GM12865 (cell line): ENCODE data around the gene BMERB1.

Experiments
- DNase-seq: peaks from one replicate; pipeline ENCODE4 v3.0.0; 2010; ENCODE audit warnings: low read depth
- H3K4me3 ChIP-seq: 2 replicates; pipeline ENCODE4 v1.5.1; 2011; ENCODE audit warnings: mild to moderate bottlenecking, low read depth, low read length, control low read depth
- TF ChIP-seq, protein P1 (sequence below): IDR thresholded peaks from 2 replicates; pipeline ENCODE4 v1.5.1; 2011; ENCODE audit warnings: low read length, control low read depth, low read depth, inconsistent platforms; ENCODE audit not compliant: insufficient read depth; ENCODE audit errors: missing control alignments

The BMERB1 gene

DNA sequence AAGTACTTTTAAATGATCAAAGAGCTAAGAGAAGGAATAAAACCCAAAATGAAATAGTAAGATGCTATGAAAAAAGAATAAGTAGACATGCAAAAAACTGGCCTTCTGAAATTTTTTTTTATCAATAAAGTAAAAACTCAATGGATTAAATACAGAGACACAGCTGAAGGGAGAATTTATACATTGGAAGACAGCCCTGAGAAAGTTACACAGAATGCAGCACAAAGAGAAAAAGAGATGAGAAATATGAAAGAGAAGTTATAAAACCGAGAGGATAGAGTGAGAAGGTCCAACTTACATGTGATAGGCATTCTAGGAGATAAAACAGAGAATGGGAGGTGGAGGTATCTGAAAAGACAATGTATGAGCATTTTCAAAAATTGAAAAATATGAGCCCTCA lies 151.6 kb downstream of the BMERB1 start:
- no peak overlapping the region for H3K4me3 ChIP-seq
- DNase-seq: no peak
- TF ChIP-seq, protein P1, sequence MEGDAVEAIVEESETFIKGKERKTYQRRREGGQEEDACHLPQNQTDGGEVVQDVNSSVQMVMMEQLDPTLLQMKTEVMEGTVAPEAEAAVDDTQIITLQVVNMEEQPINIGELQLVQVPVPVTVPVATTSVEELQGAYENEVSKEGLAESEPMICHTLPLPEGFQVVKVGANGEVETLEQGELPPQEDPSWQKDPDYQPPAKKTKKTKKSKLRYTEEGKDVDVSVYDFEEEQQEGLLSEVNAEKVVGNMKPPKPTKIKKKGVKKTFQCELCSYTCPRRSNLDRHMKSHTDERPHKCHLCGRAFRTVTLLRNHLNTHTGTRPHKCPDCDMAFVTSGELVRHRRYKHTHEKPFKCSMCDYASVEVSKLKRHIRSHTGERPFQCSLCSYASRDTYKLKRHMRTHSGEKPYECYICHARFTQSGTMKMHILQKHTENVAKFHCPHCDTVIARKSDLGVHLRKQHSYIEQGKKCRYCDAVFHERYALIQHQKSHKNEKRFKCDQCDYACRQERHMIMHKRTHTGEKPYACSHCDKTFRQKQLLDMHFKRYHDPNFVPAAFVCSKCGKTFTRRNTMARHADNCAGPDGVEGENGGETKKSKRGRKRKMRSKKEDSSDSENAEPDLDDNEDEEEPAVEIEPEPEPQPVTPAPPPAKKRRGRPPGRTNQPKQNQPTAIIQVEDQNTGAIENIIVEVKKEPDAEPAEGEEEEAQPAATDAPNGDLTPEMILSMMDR: no peak

DNA sequence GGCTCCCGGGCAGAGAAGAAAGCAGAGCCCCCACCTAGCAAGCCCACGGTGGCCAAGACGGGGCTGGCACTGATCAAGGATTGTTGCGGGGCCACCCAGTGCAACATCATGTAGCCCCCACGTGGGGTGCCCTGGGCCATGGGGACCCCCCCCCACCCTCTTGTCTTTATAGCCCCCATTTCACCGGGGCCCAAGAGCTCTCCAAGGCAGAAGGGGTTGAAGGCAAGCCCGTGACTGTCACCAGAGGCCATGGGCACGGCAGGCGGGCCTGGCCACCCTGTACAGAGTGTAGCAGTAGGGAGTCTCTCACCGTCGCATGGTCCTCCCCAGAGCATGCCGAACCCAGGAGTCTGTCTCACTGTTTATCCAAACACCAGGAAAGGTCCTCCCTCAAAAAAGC lies 152.3 kb downstream of the BMERB1 start:
- DNase-seq: no peak
- TF ChIP-seq, protein P1: no peak
- no peak overlapping the region for H3K4me3 ChIP-seq

DNA sequence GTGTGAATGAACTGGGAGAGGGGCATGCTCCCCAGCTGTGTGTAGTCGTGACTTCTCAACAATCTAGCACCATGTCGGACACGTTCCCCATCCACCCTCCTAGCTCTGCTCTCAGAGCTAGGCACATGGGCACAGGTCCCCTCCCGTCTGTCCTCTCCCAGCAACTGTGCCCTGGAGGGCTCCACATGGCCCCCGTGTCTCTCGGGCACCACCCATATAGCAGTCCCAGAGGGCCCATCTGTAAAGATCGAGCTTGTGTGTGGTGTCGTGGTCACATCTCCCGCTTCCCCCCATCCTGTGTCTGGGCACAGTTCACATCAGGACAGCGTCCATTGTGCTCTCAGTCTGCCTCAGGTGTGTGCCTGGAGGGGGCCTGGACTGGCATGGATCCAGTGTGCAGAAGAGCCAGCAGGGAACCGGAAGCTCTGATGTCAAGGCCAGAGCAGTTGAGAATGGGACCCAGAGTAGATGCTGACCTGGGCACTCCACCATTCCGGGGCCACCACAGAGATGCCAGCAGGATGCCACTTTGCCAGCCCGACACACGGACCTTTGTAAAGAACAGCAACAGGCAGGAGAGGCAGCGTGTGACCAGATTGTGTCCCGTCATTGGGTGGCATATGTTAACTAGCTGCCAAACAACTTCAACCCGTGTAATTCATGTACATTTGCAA lies 152.9 kb downstream of the BMERB1 start:
- no peak overlapping the region for H3K4me3 ChIP-seq
- no peak for DNase-seq
- TF ChIP-seq, protein P1: no peak

DNA sequence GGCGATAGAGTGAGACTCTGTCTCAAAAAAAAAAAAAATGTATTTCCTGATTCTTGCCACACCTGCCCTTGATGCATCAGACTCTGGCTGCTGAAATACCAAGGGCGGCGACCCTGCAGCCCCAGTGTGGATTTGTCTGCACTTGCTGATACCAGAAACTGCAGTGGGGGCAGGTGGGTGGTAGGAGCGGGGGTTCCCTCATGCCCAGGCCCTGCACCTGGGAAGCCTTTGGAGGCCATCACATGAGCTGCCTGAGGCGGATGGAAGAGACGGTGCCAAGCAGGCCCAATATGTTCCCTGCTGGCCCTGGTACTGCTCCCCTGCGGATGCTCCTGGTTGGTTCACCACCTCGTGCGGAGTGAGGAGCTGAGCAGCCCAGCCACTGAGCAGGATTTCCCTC lies 157.9 kb downstream of the BMERB1 start:
- no peak for DNase-seq
- TF ChIP-seq, protein P1: no peak
- no peak overlapping the region for H3K4me3 ChIP-seq

- TF ChIP-seq, protein P1: no peak
- no peak overlapping the region for H3K4me3 ChIP-seq
- DNase-seq: no peak
These were observed 158.8 kb downstream of the BMERB1 start for GRCh38 chr16:15593235-15593634.

GRCh38 chr16:15594711-15595320 lies 160.4 kb downstream of the BMERB1 start:
- TF ChIP-seq, protein P1: no peak
- no peak for DNase-seq
- H3K4me3 ChIP-seq: no peak overlapping the region

DNA sequence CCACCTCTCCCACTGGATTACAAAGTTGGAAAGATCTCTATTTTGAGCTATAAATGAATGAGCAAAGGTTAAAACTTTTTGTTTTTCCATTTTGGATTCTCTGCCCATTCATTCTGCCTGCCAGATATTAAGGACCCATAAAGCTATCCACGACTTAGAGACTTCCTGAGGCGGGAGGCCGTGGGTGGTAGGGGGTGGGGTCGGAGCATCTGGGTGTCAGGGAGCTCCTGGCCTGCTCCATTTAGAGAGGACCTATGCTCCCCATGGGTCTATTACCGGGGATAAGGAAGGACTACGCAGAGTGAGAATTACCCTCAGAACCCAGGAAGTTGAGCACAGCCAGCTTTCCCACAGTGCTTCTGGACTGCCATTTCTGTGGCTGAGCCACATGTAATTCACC lies 162.7 kb downstream of the BMERB1 start:
- DNase-seq: no peak
- H3K4me3 ChIP-seq: no peak overlapping the region
- TF ChIP-seq, protein P1: no peak
